ENCODE results near the gene PRKN. TPM values are rescaled to one million over a fixed set of nuclear protein-coding genes. Genes with fewer than 3 reads are reported as not detected.
"Not testable (repeated sequence)": the region's sequence is repeated elsewhere in the genome, so short reads cannot be mapped to it uniquely, and the experiment has no call there.

PRKN gene
- total RNA-seq, 2 donors from 2014 or later = 10.7 to 21.2 TPM

GRCh38 chr6:161498359-161498758 is 1229.2 kb downstream of the PRKN start:
- intact Hi-C loops (cut with DNase I) = no loop called here
- no peaks in the 10 kb centered on the region for H3K27me3 ChIP-seq (replicated peaks; ENCODE audit: insufficient read depth)
- TF ChIP-seq POLR2A (IDR thresholded peaks at IDR 0.05) (no peak), POLR2AphosphoS5 (IDR thresholded peaks at IDR 0.05) (no peak)
- TF ChIP-seq, protein P1, sequence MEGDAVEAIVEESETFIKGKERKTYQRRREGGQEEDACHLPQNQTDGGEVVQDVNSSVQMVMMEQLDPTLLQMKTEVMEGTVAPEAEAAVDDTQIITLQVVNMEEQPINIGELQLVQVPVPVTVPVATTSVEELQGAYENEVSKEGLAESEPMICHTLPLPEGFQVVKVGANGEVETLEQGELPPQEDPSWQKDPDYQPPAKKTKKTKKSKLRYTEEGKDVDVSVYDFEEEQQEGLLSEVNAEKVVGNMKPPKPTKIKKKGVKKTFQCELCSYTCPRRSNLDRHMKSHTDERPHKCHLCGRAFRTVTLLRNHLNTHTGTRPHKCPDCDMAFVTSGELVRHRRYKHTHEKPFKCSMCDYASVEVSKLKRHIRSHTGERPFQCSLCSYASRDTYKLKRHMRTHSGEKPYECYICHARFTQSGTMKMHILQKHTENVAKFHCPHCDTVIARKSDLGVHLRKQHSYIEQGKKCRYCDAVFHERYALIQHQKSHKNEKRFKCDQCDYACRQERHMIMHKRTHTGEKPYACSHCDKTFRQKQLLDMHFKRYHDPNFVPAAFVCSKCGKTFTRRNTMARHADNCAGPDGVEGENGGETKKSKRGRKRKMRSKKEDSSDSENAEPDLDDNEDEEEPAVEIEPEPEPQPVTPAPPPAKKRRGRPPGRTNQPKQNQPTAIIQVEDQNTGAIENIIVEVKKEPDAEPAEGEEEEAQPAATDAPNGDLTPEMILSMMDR (IDR thresholded peaks at IDR 0.05) = no peak
- no peaks in the 10 kb centered on the region for H3K36me3 ChIP-seq
- no peak overlapping the region for H3K4me3 ChIP-seq
- no peak for DNase-seq (ENCODE audit: low spot score)
- no peaks in the 10 kb centered on the region for H3K9me3 ChIP-seq
- H3K27ac ChIP-seq = no peak overlapping the region
- WGBS = 57% methylated on average over 7 of the region's 7 CpGs
- H3K4me1 ChIP-seq (replicated peaks) = no peaks in the 10 kb centered on the region

- no peak for DNase-seq (ENCODE audit: low spot score)
- Histone ChIP-seq H3K27me3 (replicated peaks; ENCODE audit: insufficient read depth) (no peaks in the 10 kb centered on the region), H3K9me3 (no peaks in the 10 kb centered on the region), H3K4me1 (replicated peaks) (no peaks in the 10 kb centered on the region), H3K4me3 (no peak overlapping the region), H3K36me3 (no peaks in the 10 kb centered on the region), H3K27ac (no peak overlapping the region)
- intact Hi-C loops (cut with DNase I) = no loop called here
- TF ChIP-seq POLR2A (IDR thresholded peaks at IDR 0.05) (no peak), POLR2AphosphoS5 (IDR thresholded peaks at IDR 0.05) (no peak)
- TF ChIP-seq, protein P1 (IDR thresholded peaks at IDR 0.05) = no peak
- 93% methylated on average over 8 of the region's 8 CpGs for WGBS
Measured at GRCh38 chr6:161496941-161497340, 1230.6 kb downstream of the PRKN start.

GRCh38 chr6:161496271-161496670 is 1231.3 kb downstream of the PRKN start:
- H3K4me3 ChIP-seq; H3K27ac ChIP-seq; intact Hi-C loops (cut with DNase I); H3K4me1 ChIP-seq (replicated peaks); H3K27me3 ChIP-seq (replicated peaks; ENCODE audit: insufficient read depth); DNase-seq (ENCODE audit: low spot score); H3K36me3 ChIP-seq; H3K9me3 ChIP-seq: not testable (repeated sequence)
- 91% methylated on average over 4 of the region's 4 CpGs for WGBS

GRCh38 chr6:161494566-161494965 is 1233.0 kb downstream of the PRKN start:
- intact Hi-C loops (cut with DNase I) = no loop called here
- no peaks in the 10 kb centered on the region for H3K27me3 ChIP-seq (replicated peaks; ENCODE audit: insufficient read depth)
- TF ChIP-seq POLR2AphosphoS5 (IDR thresholded peaks at IDR 0.05) = no peak
- no peak for TF ChIP-seq POLR2A (IDR thresholded peaks at IDR 0.05)
- TF ChIP-seq, protein P1 (IDR thresholded peaks at IDR 0.05) = no peak
- DNase-seq (ENCODE audit: low spot score) = no peak
- no peak overlapping the region for H3K27ac ChIP-seq
- no peak overlapping the region for H3K4me3 ChIP-seq
- no peaks in the 10 kb centered on the region for H3K36me3 ChIP-seq
- H3K4me1 ChIP-seq (replicated peaks) = no peaks in the 10 kb centered on the region
- H3K9me3 ChIP-seq = no peaks in the 10 kb centered on the region
- 78% methylated on average over 7 of the region's 7 CpGs for WGBS

DNA sequence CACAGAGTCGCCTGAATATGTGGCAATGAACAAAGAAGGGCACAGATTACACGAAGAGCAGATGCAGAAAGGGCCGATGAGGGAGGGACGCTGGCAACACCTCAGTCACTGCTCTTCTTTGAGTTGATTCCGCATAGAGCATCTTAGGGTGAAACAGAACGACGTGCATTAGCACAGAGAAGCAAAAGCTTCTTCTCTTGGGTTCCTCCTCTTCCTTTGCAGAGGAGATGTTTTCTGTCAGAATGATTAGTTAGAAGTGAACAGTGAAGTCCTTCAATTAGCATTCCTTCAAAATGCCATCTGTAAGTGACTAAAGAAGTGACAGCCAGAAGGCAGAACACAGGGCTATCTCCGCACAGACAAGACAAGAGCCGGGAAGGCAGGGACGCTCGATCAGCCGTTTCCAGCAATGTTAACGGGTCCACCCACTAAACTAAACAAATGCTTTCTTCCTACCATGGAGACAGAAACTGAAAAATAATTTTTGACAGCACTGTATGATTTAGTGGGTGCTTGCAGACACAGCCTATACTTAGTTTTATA is 1233.9 kb downstream of the PRKN start:
- H3K9me3 ChIP-seq = no peaks in the 10 kb centered on the region
- H3K27me3 ChIP-seq (replicated peaks; ENCODE audit: insufficient read depth) = no peaks in the 10 kb centered on the region
- intact Hi-C loops (cut with DNase I) = no loop called here
- no peaks in the 10 kb centered on the region for H3K36me3 ChIP-seq
- H3K4me1 ChIP-seq (replicated peaks) = no peaks in the 10 kb centered on the region
- no peak overlapping the region for H3K4me3 ChIP-seq
- WGBS = 66% methylated on average over 13 of the region's 13 CpGs
- DNase-seq (ENCODE audit: low spot score) = no peak
- no peak overlapping the region for H3K27ac ChIP-seq
- TF ChIP-seq POLR2AphosphoS5 (IDR thresholded peaks at IDR 0.05) (no peak), POLR2A (IDR thresholded peaks at IDR 0.05) (no peak)
- TF ChIP-seq, protein P1 (IDR thresholded peaks at IDR 0.05) = no peak
